ENCODE data around the gene TREML4. TPM values are rescaled to one million over a fixed set of nuclear protein-coding genes. Genes with fewer than 3 reads are reported as not detected.

Gene TREML4
- total RNA-seq, 2 donors from 2014 or later = not detected

DNA sequence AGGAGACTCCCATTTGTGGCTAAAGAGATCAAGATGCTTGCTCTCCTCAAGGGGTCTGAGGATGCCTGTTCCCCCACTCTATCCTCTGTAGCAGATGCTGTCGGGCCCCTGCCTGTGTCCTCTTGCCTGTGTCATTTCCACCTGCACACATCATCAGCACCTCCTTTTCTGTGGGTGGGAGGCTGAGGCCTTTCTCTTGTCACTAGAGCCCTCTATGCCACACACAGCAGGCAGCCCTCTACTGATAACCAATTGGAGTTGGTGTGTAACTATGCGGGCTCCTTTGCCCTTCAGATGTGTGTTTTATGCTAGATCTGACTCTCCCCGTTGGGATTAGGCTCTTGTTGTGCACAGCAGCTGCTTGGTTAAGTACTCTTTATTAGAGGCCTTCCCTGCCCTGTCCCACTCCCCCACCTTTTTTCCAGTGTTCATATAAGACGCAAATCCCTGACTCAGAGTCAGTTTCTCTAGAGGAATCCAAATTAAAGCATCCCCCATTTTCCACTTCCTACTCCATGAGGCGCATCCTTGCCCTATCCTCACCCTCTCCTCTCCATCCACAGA, 34.9 kb upstream of the TREML4 start:
- TF ChIP-seq, protein P1, sequence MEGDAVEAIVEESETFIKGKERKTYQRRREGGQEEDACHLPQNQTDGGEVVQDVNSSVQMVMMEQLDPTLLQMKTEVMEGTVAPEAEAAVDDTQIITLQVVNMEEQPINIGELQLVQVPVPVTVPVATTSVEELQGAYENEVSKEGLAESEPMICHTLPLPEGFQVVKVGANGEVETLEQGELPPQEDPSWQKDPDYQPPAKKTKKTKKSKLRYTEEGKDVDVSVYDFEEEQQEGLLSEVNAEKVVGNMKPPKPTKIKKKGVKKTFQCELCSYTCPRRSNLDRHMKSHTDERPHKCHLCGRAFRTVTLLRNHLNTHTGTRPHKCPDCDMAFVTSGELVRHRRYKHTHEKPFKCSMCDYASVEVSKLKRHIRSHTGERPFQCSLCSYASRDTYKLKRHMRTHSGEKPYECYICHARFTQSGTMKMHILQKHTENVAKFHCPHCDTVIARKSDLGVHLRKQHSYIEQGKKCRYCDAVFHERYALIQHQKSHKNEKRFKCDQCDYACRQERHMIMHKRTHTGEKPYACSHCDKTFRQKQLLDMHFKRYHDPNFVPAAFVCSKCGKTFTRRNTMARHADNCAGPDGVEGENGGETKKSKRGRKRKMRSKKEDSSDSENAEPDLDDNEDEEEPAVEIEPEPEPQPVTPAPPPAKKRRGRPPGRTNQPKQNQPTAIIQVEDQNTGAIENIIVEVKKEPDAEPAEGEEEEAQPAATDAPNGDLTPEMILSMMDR (IDR thresholded peaks at IDR 0.05) = no peak
- no peaks in the 10 kb centered on the region for H3K4me1 ChIP-seq
- no peak overlapping the region for H3K27ac ChIP-seq
- no peak overlapping the region for H3K9ac ChIP-seq (ENCODE audit: low read depth in 2 of 2, low read length in 2 of 2)
- intact Hi-C loops (cut with DNase I) = no loop called here
- no peaks in the 10 kb centered on the region for H3K9me3 ChIP-seq
- no peak overlapping the region for H3K4me3 ChIP-seq
- H3K27me3 ChIP-seq = no peaks in the 10 kb centered on the region
- no peaks in the 10 kb centered on the region for H3K36me3 ChIP-seq
- DNase-seq = no peak

DNA sequence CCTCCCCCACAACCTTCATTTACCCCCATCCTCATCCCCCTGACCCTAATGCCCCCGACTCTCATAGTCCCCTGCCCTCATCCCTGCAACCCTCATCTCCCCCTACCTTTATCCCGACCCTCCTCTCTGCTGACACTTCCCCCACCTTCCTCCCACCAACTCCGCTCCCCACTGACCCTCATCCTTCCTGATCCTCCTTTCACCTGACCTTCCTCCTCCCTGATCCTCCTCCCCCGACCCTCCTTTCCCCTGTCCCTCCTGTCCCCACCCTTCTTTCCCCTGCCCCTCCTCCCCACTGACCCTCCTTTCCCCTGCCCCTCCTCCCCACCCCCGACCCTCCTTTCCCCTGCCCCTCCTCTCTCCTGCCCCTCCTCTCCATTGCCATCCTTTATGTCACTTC, 34.3 kb upstream of the TREML4 start:
- Histone ChIP-seq H3K9me3 (no peaks in the 10 kb centered on the region), H3K4me3 (no peak overlapping the region), H3K27me3 (no peaks in the 10 kb centered on the region), H3K27ac (no peak overlapping the region), H3K4me1 (no peaks in the 10 kb centered on the region), H3K9ac (ENCODE audit: low read depth in 2 of 2, low read length in 2 of 2) (no peak overlapping the region), H3K36me3 (no peaks in the 10 kb centered on the region)
- DNase-seq = no peak
- TF ChIP-seq, protein P1 (IDR thresholded peaks at IDR 0.05) = no peak
- intact Hi-C loops (cut with DNase I) = no loop called here

DNA sequence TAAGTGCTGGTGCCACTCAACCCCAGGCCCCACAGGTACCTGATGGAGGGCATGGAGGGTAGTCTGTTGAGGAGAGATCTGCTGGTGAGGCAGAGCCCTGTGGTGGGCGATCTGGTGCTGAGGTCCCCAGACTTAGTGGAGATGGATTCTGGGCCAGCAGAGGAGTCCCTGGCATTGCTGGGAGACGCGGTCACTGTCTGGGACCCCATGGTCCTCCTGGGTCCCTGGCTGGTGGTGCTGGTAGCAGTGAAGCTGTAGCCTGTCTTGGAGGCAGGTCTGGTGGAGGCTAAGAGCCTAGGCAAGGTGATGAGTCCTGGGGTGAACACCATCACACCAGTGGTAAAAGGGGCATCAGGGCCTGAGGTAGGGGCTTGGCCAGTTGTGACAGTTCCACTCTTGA, 33.8 kb upstream of the TREML4 start:
- H3K36me3 ChIP-seq = no peaks in the 10 kb centered on the region
- H3K4me3 ChIP-seq = no peak overlapping the region
- intact Hi-C loops (cut with DNase I) = no loop called here
- no peaks in the 10 kb centered on the region for H3K4me1 ChIP-seq
- TF ChIP-seq, protein P1 (IDR thresholded peaks at IDR 0.05) = no peak
- no peaks in the 10 kb centered on the region for H3K9me3 ChIP-seq
- no peak for DNase-seq
- H3K27me3 ChIP-seq = no peaks in the 10 kb centered on the region
- no peak overlapping the region for H3K27ac ChIP-seq
- no peak overlapping the region for H3K9ac ChIP-seq (ENCODE audit: low read depth in 2 of 2, low read length in 2 of 2)

DNA sequence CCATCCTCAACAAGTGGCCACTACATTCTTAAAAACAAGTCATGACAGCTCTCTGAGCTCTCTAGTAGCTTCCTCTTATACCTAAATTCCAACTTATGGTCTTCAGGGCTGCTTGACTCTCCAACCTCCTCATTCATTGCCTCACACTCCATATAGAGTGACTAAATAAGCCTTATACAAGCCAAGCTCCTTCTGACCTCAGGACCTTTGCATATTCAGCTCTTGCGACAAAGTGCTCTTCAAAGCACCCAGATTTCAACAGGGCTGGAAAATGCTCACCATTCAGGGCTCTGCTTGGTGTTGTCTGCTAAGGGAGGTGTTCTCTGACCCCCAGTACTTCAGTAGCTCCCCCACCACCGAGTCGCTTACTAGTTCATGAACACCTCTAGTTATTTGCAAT, 30.9 kb upstream of the TREML4 start:
- TF ChIP-seq, protein P1 (IDR thresholded peaks at IDR 0.05) = no peak
- H3K27me3 ChIP-seq = no peaks in the 10 kb centered on the region
- no peak for DNase-seq
- no peak overlapping the region for H3K9ac ChIP-seq (ENCODE audit: low read depth in 2 of 2, low read length in 2 of 2)
- no peaks in the 10 kb centered on the region for H3K9me3 ChIP-seq
- no peak overlapping the region for H3K4me3 ChIP-seq
- no peak overlapping the region for H3K27ac ChIP-seq
- H3K4me1 ChIP-seq = no peaks in the 10 kb centered on the region
- intact Hi-C loops (cut with DNase I) = no loop called here
- no peaks in the 10 kb centered on the region for H3K36me3 ChIP-seq

DNA sequence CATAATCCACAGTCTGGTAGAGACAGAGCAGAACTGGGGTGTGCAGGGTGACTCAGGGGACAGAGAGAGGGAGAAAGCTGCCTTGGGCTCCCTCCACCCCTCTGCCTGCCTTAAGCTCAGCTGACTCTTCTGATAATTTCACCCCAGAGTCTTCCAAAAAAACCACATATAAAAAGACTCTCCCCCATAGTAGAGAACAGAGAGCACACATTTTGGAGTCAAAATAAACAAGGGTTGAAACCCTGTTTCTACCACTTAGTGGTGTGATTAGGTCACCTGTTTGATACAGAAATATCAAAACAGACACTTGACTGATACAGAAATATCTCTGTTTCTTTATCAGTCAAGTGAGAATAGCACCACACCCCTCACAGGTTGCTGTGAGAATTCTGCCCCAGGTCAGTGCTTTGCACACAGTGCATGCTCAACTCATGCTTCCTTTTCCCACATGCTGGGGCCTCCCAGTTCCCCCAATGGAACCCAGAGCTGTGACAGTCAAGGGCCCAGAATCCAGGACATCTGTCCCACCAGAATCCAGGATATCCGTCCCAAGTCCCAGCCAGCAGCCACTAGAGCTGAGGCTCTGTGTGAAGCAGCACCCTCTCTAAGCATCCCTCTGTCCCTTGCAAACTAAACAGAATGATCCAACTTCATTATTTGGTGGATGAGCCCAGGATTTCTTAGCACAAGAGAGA, 28.4 kb upstream of the TREML4 start:
- Histone ChIP-seq H3K27me3 (no peaks in the 10 kb centered on the region), H3K9ac (ENCODE audit: low read depth in 2 of 2, low read length in 2 of 2) (no peak overlapping the region), H3K4me1 (no peaks in the 10 kb centered on the region), H3K4me3 (no peak overlapping the region), H3K36me3 (no peaks in the 10 kb centered on the region), H3K27ac (peak overlapping the region; percentile 47), H3K9me3 (no peaks in the 10 kb centered on the region)
- TF ChIP-seq, protein P1 (IDR thresholded peaks at IDR 0.05) = no peak
- intact Hi-C loops (cut with DNase I) = no loop called here
- DNase-seq = no peak

Data from colonic mucosa (tissue), 4 donors.